Ovary (tissue), 3 donors: ENCODE results near the gene ITGB5.

Source experiments
- EP300 ChIP-seq: sonication (generic); formaldehyde crosslinking; IDR thresholded peaks from one replicate; pipeline ENCODE4 v1.6.1; 2017; ENCODE audit warnings: antibody characterized with exemption
- TF ChIP-seq, protein P1 (sequence below), 3 donors: fragments of 450-650 bp in 2 of 3; fragments of 200-600 bp in 1 of 3; IDR thresholded peaks; one replicate each; pipeline versions ENCODE4 v1.5.1 to v1.8.0; 2016 to 2022; ENCODE audit warnings: antibody characterized with exemption in 3 of 3, mild to moderate bottlenecking in 1 of 3
- donor health status: DM: no; HTN: no; CAD: no.

- TF ChIP-seq EP300: no peak
- TF ChIP-seq, protein P1, sequence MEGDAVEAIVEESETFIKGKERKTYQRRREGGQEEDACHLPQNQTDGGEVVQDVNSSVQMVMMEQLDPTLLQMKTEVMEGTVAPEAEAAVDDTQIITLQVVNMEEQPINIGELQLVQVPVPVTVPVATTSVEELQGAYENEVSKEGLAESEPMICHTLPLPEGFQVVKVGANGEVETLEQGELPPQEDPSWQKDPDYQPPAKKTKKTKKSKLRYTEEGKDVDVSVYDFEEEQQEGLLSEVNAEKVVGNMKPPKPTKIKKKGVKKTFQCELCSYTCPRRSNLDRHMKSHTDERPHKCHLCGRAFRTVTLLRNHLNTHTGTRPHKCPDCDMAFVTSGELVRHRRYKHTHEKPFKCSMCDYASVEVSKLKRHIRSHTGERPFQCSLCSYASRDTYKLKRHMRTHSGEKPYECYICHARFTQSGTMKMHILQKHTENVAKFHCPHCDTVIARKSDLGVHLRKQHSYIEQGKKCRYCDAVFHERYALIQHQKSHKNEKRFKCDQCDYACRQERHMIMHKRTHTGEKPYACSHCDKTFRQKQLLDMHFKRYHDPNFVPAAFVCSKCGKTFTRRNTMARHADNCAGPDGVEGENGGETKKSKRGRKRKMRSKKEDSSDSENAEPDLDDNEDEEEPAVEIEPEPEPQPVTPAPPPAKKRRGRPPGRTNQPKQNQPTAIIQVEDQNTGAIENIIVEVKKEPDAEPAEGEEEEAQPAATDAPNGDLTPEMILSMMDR (IDR thresholded peaks at IDR 0.05): no peak
Measured at GRCh38 chr3:124760601-124761000, 126.6 kb downstream of the ITGB5 start.
